ENCODE results near the gene ISLR. TPM values are rescaled to one million over a fixed set of nuclear protein-coding genes. Genes with fewer than 3 reads are reported as not detected.
A peak's percentile ranks its signal among the peaks of the same experiment; 100 is the strongest.

The ISLR gene
- total and polyA plus RNA-seq, 9 of the 15 experiments (the other 6 are each of a cell fraction or from before 2014, with no cell fraction given) = not detected

DNA sequence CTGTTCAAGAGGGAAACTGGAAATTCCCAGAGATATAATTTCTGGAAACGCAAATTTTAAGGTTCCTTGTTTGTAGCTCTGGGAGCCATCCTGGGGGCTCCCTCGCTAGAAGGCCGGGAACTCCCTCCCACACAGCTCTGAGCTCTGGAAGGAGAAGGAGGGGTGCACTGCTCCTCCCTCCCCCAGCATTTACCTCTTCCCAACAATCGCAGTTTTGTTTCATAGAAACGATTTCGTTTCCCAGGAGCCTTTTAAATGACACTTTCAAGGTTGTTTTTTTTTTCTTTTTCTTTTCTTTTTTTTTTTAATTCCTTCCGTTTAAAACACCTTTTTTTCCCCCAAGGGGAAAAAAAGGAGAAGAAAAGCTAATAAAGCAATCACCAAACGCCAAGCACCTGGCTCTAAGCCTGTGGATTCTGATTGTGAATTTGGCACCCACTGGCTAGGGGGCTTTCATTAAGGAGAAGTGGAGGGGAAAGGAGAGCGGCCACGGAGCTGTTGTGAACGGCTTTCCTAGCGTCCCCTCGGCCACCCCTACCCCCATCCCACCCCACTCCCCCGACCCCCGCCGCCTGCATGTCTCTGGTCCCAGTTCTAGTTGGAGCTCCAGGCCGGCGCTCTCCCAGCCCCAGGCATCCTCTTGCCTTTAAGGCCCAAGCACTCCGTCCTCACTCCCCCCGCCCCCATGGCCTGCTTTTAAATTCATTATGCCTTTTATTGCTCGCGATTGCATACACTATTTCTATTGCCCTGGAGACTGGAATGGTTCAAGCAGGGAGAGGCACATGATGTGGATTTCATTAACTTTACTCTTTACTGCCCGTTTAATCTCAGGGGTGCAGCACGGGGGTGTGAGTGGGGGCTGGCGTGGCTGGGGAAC is 49.0 kb downstream of the ISLR start (continued):
- TF ChIP-seq, protein P1, sequence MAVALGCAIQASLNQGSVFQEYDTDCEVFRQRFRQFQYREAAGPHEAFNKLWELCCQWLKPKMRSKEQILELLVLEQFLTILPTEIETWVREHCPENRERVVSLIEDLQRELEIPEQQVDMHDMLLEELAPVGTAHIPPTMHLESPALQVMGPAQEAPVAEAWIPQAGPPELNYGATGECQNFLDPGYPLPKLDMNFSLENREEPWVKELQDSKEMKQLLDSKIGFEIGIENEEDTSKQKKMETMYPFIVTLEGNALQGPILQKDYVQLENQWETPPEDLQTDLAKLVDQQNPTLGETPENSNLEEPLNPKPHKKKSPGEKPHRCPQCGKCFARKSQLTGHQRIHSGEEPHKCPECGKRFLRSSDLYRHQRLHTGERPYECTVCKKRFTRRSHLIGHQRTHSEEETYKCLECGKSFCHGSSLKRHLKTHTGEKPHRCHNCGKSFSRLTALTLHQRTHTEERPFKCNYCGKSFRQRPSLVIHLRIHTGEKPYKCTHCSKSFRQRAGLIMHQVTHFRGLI (CRISPR knock-in tag; IDR thresholded peaks at IDR 0.05) = no peak
- TF ChIP-seq MYBL2 (IDR thresholded peaks at IDR 0.05; ENCODE audit: low read depth) (no peak), MYBL2 (CRISPR knock-in tag; IDR thresholded peaks at IDR 0.05; ENCODE audit: borderline replicate concordance) (no peak), TEAD1 (CRISPR knock-in tag; IDR thresholded peaks at IDR 0.05) (no peak)

DNA sequence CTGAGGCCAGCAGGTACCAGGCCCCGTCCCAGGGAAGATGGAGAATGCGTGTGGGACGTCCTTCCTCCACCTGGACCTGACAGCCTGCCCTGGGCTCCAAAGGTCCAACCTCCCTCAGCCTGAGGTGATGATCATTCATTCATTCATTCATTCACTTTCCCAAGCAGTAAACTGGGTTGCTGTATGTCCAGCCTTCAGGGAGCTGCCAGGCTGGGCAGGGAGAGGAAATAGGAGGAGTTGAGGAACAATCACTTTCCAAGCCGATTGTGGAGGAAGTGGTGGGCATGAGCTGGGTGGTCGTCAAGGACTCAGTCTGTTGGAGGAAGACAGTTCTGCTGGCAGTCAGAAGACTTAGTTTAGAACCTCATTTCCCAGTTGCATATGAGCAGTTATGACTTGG is 52.4 kb downstream of the ISLR start:
- no peak for ATAC-seq
- in situ Hi-C loops (cut with MboI) (no loop called here), intact Hi-C loops (cut with micrococcal nuclease) (no loop called here)
- Histone ChIP-seq H3K9me1 (ENCODE audit: control insufficient read depth, insufficient read depth, low read length) (no peaks in the 10 kb centered on the region), H4K20me1 (replicated peaks; ENCODE audit: control insufficient read depth, insufficient read depth, low read length) (peaks cover 7% of the 10 kb centered on the region; the same call in 1 of the 2 replicates), H3K9me3 (replicated peaks; ENCODE audit: control insufficient read depth, insufficient read depth, low read depth, low read length) (no peaks in the 10 kb centered on the region), H2AFZ (ENCODE audit: low read depth, low read length) (no peak overlapping the region), H3K9ac (ENCODE audit: insufficient read depth in 1 of 2, low read depth in 2 of 2, low read length in 2 of 2) (no peak overlapping the region), H3K79me2 (ENCODE audit: control insufficient read depth, insufficient read depth, low read length) (no peaks in the 10 kb centered on the region), H3K4me1 (replicated peaks in 1 of 2; ENCODE audit: control insufficient read depth in 2 of 2, insufficient read depth in 2 of 2, low read length in 2 of 2) (no peaks in the 10 kb centered on the region), H3K27ac (ENCODE audit: extremely low read depth, low read depth, low read length) (no peak overlapping the region), H3K27me3 (ENCODE audit: control insufficient read depth in 2 of 2, insufficient read depth in 2 of 2, low read length in 2 of 2) (peaks cover 17 to 63% of the 10 kb centered on the region in 2 experiments; a peak in 4 of 5 replicates), H3K4me2 (ENCODE audit: insufficient read depth, low read length) (no peak overlapping the region), H3K36me3 (ENCODE audit: control insufficient read depth, insufficient read depth, low read length) (no peaks in the 10 kb centered on the region), H3K4me3 (no peak overlapping the region)
- WGBS (ENCODE audit: insufficient coverage, low coverage, missing lambda C conversion rate) = 1% methylated on average over 5 of the region's 5 CpGs
- FAIRE-seq = no peak
- no peak for DNase-seq (ENCODE audit: extremely low read depth in 1 of 4, low spot score in 3 of 4)
- CTCF ChIA-PET (ENCODE audit: low intra/inter-chr PET ratio) = no interaction called here
- POLR2A ChIA-PET = no interaction called here
- no peak for TF ChIP-seq NONO (IDR thresholded peaks at IDR 0.05; ENCODE audit: low read depth in 2 of 2, low read length in 1 of 2)
- TF ChIP-seq POLR2AphosphoS5 (IDR thresholded peaks at IDR 0.05; ENCODE audit: control insufficient read depth, insufficient read depth, low read depth, low read length) = no peak
- TF ChIP-seq ZNF24 (IDR thresholded peaks at IDR 0.05) = peak; percentile 41; the same call in 1 of the 2 replicates
- no TSS peak for BruUV-seq (replicated peaks)

Small RNA genes within 50 kb of the gene (small RNA-seq; reads per million reads assigned to genes)
- gene RF00017 = not detected

Other genes with a start within 250 kb of the ISLR start
Only the 7 nearest of the 8 such genes appear.
- 9.7 and 9.9 TPM in 2 replicates for gene STOML1, start 181.4 kb upstream of the ISLR start, total RNA-seq (2014; rRNA removed)
- 1.2 and 2.1 TPM in 2 replicates for gene STOML1, start 181.4 kb upstream of the ISLR start, total RNA-seq (2014; rRNA removed; fragmentation: Illumina TruSeq; extraction: Trizol)
- gene STOML1, start 181.4 kb upstream of the ISLR start, total RNA-seq (2015; rRNA removed; fragmentation: Illumina TruSeq; extraction: Trizol) = 4.6 and 5.3 TPM in 2 replicates
- 9.6 and 10.3 TPM in 2 replicates for gene STOML1, start 181.4 kb upstream of the ISLR start, total RNA-seq (2021)
- 4.9 and 7.1 TPM in 2 replicates for gene STOML1, start 181.4 kb upstream of the ISLR start, polyA plus RNA-seq (2011; rRNA removed)
- gene STOML1, start 181.4 kb upstream of the ISLR start, polyA plus RNA-seq (2014; fragmentation: Illumina TruSeq; extraction: Trizol) = 3.5 and 5.2 TPM in 2 replicates
- gene STOML1, start 181.4 kb upstream of the ISLR start, polyA plus RNA-seq (2014; fragmentation: Nextera tagmentation; extraction: Ambion mirVana) = under 1 TPM; 0.25 to 0.53 TPM
- gene STOML1, start 181.4 kb upstream of the ISLR start, polyA plus RNA-seq (2014; rRNA removed) = 6.9 and 8.9 TPM in 2 replicates
- 14.4 and 20.2 TPM in 2 replicates for gene PML, start 179.0 kb upstream of the ISLR start, total RNA-seq (2014; rRNA removed)
- 6.0 and 6.6 TPM in 2 replicates for gene PML, start 179.0 kb upstream of the ISLR start, total RNA-seq (2014; rRNA removed; fragmentation: Illumina TruSeq; extraction: Trizol)
- gene PML, start 179.0 kb upstream of the ISLR start, total RNA-seq (2015; rRNA removed; fragmentation: Illumina TruSeq; extraction: Trizol) = 9.7 and 10.1 TPM in 2 replicates
- gene PML, start 179.0 kb upstream of the ISLR start, total RNA-seq (2021) = 44.4 and 50.7 TPM in 2 replicates
- gene PML, start 179.0 kb upstream of the ISLR start, polyA plus RNA-seq (2011; rRNA removed) = 6.6 and 11.3 TPM in 2 replicates
- gene PML, start 179.0 kb upstream of the ISLR start, polyA plus RNA-seq (2014; fragmentation: Illumina TruSeq; extraction: Trizol) = 20.7 and 28.3 TPM in 2 replicates
- 1 to 10 TPM; 5.0 to 5.4 TPM for gene PML, start 179.0 kb upstream of the ISLR start, polyA plus RNA-seq (2014; fragmentation: Nextera tagmentation; extraction: Ambion mirVana)
- 14.0 and 16.2 TPM in 2 replicates for gene PML, start 179.0 kb upstream of the ISLR start, polyA plus RNA-seq (2014; rRNA removed)
- not detected in 2 replicates for gene GOLGA6A, start 91.2 kb upstream of the ISLR start, total RNA-seq (2014; rRNA removed)
- not detected in 2 replicates for gene GOLGA6A, start 91.2 kb upstream of the ISLR start, total RNA-seq (2014; rRNA removed; fragmentation: Illumina TruSeq; extraction: Trizol)
- gene GOLGA6A, start 91.2 kb upstream of the ISLR start, total RNA-seq (2015; rRNA removed; fragmentation: Illumina TruSeq; extraction: Trizol) = not detected in 2 replicates
- not detected in 2 replicates for gene GOLGA6A, start 91.2 kb upstream of the ISLR start, total RNA-seq (2021)
- not detected in 2 replicates for gene GOLGA6A, start 91.2 kb upstream of the ISLR start, polyA plus RNA-seq (2011; rRNA removed)
- gene GOLGA6A, start 91.2 kb upstream of the ISLR start, polyA plus RNA-seq (2014; fragmentation: Illumina TruSeq; extraction: Trizol) = not detected in 2 replicates
- not detected for gene GOLGA6A, start 91.2 kb upstream of the ISLR start, polyA plus RNA-seq (2014; fragmentation: Nextera tagmentation; extraction: Ambion mirVana)
- gene GOLGA6A, start 91.2 kb upstream of the ISLR start, polyA plus RNA-seq (2014; rRNA removed) = not detected in 2 replicates
- gene ISLR2, start 43.1 kb upstream of the ISLR start, total RNA-seq (2014; rRNA removed) = not detected in 2 replicates
- gene ISLR2, start 43.1 kb upstream of the ISLR start, total RNA-seq (2014; rRNA removed; fragmentation: Illumina TruSeq; extraction: Trizol) = not detected in 2 replicates
- gene ISLR2, start 43.1 kb upstream of the ISLR start, total RNA-seq (2015; rRNA removed; fragmentation: Illumina TruSeq; extraction: Trizol) = not detected in 2 replicates
- not detected in 2 replicates for gene ISLR2, start 43.1 kb upstream of the ISLR start, total RNA-seq (2021)
- not detected in 2 replicates for gene ISLR2, start 43.1 kb upstream of the ISLR start, polyA plus RNA-seq (2011; rRNA removed)
- not detected in 2 replicates for gene ISLR2, start 43.1 kb upstream of the ISLR start, polyA plus RNA-seq (2014; fragmentation: Illumina TruSeq; extraction: Trizol)
- gene ISLR2, start 43.1 kb upstream of the ISLR start, polyA plus RNA-seq (2014; fragmentation: Nextera tagmentation; extraction: Ambion mirVana) = not detected
- not detected in 2 replicates for gene ISLR2, start 43.1 kb upstream of the ISLR start, polyA plus RNA-seq (2014; rRNA removed)
- 0.33 TPM in 1 of 2 replicates, not detected in the other for gene STRA6, start 29.1 kb downstream of the ISLR start, total RNA-seq (2014; rRNA removed)
- gene STRA6, start 29.1 kb downstream of the ISLR start, total RNA-seq (2014; rRNA removed; fragmentation: Illumina TruSeq; extraction: Trizol) = 0.18 TPM in 1 of 2 replicates, not detected in the other
- gene STRA6, start 29.1 kb downstream of the ISLR start, total RNA-seq (2015; rRNA removed; fragmentation: Illumina TruSeq; extraction: Trizol) = 0.43 and 0.60 TPM in 2 replicates
- gene STRA6, start 29.1 kb downstream of the ISLR start, total RNA-seq (2021) = 0.38 and 0.47 TPM in 2 replicates
- gene STRA6, start 29.1 kb downstream of the ISLR start, polyA plus RNA-seq (2011; rRNA removed) = 1.9 and 2.0 TPM in 2 replicates
- gene STRA6, start 29.1 kb downstream of the ISLR start, polyA plus RNA-seq (2014; fragmentation: Illumina TruSeq; extraction: Trizol) = 0.28 and 0.40 TPM in 2 replicates
- under 1 TPM in 1 of 2 experiments, not detected in 1; 0.04 TPM for gene STRA6, start 29.1 kb downstream of the ISLR start, polyA plus RNA-seq (2014; fragmentation: Nextera tagmentation; extraction: Ambion mirVana)
- gene STRA6, start 29.1 kb downstream of the ISLR start, polyA plus RNA-seq (2014; rRNA removed) = 0.43 and 0.65 TPM in 2 replicates
- not detected in 2 replicates for gene CCDC33, start 62.6 kb downstream of the ISLR start, total RNA-seq (2014; rRNA removed)
- not detected in 2 replicates for gene CCDC33, start 62.6 kb downstream of the ISLR start, total RNA-seq (2014; rRNA removed; fragmentation: Illumina TruSeq; extraction: Trizol)
- gene CCDC33, start 62.6 kb downstream of the ISLR start, total RNA-seq (2015; rRNA removed; fragmentation: Illumina TruSeq; extraction: Trizol) = not detected in 2 replicates
- gene CCDC33, start 62.6 kb downstream of the ISLR start, total RNA-seq (2021) = 0.13 TPM in 1 of 2 replicates, not detected in the other
- 0.91 and 1.1 TPM in 2 replicates for gene CCDC33, start 62.6 kb downstream of the ISLR start, polyA plus RNA-seq (2011; rRNA removed)
- gene CCDC33, start 62.6 kb downstream of the ISLR start, polyA plus RNA-seq (2014; fragmentation: Illumina TruSeq; extraction: Trizol) = not detected in 2 replicates
- gene CCDC33, start 62.6 kb downstream of the ISLR start, polyA plus RNA-seq (2014; fragmentation: Nextera tagmentation; extraction: Ambion mirVana) = under 1 TPM; 0.15 to 0.20 TPM
- 0.08 TPM in 1 of 2 replicates, not detected in the other for gene CCDC33, start 62.6 kb downstream of the ISLR start, polyA plus RNA-seq (2014; rRNA removed)
- 0.12 TPM in 1 of 2 replicates, not detected in the other for gene CYP11A1, start 193.9 kb downstream of the ISLR start, total RNA-seq (2014; rRNA removed)
- gene CYP11A1, start 193.9 kb downstream of the ISLR start, total RNA-seq (2014; rRNA removed; fragmentation: Illumina TruSeq; extraction: Trizol) = not detected in 2 replicates
- gene CYP11A1, start 193.9 kb downstream of the ISLR start, total RNA-seq (2015; rRNA removed; fragmentation: Illumina TruSeq; extraction: Trizol) = not detected in 2 replicates
- 0.16 and 0.25 TPM in 2 replicates for gene CYP11A1, start 193.9 kb downstream of the ISLR start, total RNA-seq (2021)
- gene CYP11A1, start 193.9 kb downstream of the ISLR start, polyA plus RNA-seq (2011; rRNA removed) = 0.23 and 0.24 TPM in 2 replicates
- gene CYP11A1, start 193.9 kb downstream of the ISLR start, polyA plus RNA-seq (2014; fragmentation: Illumina TruSeq; extraction: Trizol) = 0.06 TPM in 1 of 2 replicates, not detected in the other
- gene CYP11A1, start 193.9 kb downstream of the ISLR start, polyA plus RNA-seq (2014; fragmentation: Nextera tagmentation; extraction: Ambion mirVana) = under 1 TPM; 0.06 to 0.10 TPM
- not detected in 2 replicates for gene CYP11A1, start 193.9 kb downstream of the ISLR start, polyA plus RNA-seq (2014; rRNA removed)